Endothelial cell of hepatic sinusoid (primary cell): ENCODE results near the gene FRAT2.
"Not testable (repeated sequence)": the region's sequence is repeated elsewhere in the genome, so short reads cannot be mapped to it uniquely, and the experiment has no call there.

Experiments used
- in situ Hi-C: cut with HindIII; loops from 2 replicates; pipeline ENCODE4 v1.10.0; 2017; ENCODE audit warnings: low sequenced_read_pairs

The FRAT2 gene

DNA sequence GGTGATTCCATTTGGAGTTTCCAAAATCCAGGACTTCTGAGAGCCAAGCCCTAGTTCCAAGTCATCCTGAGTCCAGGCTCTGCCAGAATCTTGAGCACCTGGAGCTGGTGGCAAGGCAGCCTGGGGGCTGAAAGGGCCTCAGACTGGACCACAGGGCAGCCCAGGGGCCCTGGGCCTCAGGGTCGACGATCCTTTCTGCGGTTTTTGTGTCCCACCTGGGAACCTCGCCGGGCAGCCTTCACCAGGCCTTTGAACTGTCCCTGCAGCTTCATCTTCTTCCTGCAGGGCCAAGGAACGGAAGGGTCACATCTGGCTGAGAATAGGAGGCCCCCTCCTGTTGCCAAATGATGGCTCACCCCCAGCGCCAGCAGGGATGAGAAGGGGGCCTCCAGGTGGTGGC is 22.4 kb upstream of the FRAT2 start:
- in situ Hi-C loops: no loop called here

DNA sequence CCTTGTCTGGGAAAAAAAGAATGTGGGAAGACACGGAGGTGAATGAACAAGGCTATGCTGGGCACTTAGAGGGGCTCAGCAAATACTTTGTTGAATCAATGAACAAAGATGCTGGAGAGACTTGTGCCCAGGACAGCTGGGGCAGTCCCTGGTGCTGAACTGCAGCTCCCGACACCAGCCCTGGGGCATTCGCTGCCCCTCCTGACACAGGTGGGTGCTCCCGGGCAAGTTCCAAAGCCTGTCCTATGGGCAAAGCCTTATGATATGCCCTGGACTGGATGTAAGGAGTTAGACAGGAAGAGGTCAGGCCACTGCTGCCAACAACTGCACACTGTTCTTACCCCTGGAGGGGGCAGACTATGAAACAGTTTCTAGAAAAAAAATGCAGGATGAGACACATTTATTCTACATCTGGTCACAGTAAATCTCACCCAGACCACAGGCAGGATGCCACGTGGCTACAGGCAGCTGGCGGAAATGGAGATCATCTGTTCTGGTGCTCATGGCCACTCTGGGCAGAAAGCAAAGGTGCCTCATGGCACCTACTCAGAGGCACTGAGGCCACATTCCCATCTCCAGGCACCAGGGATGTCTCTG is 21.9 kb upstream of the FRAT2 start:
- in situ Hi-C loops: no loop called here

DNA sequence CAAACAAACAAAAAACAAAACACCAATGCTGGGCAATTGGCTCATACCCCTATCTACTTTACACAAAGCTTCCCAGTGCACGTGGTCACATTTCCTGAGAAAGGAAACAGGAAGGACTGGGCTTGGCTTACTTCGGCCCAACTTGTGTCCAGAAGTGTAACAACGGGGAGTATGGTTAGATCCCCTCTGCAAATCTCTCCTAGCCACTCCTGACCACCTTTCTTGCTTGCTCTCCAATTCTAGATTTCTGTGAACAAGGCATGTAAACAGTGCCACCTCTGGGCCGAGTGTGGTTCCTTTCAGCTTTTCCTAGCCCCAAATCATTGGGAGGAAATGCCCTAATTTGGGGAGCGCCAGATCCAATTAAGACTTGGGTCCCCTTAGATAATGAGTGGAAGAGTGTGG is 21.0 kb upstream of the FRAT2 start:
- in situ Hi-C loops: no loop called here

DNA sequence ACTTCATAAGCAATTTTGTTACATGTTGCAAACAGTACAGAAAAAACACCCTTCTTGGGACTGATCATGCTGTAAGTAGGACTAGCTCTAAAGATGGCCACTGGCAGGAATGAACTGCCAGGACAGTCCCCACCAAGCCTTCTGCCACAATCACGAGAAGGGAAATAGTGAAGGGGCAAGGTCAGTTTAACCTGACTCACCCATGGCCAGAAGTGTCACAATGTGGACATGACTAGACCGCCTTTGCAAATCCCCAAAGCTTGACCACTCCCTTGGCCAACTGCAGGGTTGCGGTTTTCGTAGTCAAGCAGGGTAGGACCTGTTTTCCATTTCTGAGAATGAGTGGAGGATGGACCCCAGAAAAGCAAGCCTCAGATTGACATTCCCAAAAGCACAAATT is 19.4 kb upstream of the FRAT2 start:
- in situ Hi-C loops: no loop called here

DNA sequence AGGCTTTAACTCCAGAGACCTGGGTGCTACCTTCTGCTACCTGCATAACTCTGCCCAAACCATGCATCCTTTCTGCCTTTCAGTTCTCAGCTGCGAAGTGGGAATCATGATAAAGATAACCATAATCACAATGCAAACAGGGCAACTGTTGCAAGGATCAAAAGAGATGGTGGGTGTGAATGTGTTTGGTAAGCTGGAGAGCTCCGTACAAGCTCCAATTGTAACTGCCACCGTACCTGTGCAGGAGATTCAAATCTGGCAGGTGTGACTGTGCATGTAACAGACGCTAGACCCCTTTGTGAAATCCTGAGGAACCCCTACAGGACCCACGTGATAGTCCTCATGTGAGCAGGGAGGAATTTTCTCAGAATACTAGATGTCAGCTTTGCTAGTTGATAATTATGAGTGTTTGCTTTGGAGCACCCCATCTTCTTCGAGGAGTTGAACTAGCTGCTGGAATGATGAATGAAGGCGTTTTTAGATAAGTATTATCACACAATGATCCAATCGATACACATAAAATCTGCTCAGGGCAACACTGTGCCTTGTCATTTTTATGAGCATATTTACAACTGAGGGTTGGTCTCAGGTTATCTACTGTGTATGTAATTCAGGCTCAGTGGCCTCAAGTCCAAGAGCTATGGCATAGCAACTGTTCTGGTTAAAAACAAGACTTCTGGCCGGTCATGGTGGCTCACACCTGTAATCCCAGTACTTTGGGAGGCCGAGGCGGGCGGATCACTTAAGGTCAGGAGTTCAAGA is 15.4 kb upstream of the FRAT2 start:
- in situ Hi-C loops: no loop called here

DNA sequence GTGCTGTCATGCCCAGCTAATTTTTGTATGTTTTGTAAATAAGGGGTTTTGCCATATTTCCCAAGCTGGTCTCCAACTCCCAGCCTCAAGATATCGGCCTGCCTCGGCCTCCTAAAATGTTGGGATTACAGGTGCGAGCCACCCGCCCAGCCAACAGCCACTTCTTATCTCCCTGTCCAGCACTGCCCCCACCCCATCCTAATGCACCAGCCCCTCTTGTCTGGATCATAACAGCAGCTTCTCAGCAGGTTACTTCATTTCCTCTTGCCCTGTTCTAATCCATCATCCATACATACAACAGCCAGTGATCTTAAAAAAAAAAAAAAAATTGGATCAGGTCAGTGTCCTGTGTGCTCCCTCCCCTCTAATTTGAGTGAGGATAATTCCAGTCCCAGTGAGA is 12.8 kb upstream of the FRAT2 start:
- in situ Hi-C loops: no loop called here

DNA sequence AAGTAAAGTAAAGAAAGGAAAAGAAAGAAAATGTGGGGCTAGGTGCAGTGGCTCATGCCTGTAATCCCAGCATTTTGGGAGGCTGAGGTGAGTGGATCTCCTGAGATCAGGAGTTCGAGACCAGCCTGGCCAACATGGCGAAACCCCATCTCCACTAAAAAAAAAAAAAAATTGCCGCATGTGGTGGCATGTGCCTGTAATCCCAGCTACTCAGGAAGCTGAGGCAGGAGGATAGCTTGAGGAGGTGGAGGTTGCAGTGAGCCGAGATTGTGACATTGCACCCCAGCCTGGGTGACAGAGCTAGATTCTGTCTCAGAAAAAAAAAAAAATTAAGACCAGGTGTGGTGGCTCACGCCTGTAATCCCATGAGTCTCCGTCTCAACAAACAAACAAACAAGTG is 9.1 kb upstream of the FRAT2 start:
- in situ Hi-C loops: not testable (repeated sequence)

DNA sequence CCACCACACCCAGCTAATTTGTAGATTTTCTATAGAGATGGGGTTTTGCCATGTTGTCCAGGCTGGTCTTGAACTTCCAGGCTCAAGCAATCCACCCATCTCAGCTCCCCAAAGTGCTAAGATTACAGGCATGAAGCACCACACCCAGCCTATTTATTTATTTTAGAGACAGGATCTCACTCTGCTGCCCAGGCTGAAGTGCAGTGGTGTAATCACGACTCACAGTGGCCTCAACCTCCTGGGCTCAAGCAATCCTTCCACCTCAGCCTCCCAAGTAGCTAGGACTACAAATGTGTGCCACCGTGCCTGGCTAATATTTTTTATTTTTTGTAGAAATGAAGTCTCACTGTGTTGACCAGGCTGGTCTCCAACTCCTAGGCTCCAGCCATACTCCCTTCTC is 6.9 kb upstream of the FRAT2 start:
- in situ Hi-C loops: no loop called here

DNA sequence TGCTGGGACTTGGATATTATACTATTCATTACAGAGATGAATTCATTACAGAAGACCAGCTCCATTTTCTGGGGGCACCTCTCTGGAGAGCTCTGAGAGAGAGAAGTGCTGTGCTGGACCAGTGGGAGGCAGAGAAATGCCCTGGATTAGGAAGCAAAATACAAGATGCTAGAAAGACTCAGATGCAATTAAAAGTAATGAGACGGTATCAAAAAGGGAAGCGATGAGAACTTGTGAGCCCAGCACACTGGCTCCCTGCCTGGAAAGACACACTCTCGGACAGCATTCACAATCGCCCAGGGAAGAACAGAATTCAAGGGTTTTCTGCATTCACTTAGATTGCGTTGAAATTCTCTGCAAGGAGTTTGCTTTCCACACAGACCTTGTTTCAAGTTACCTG is 3.5 kb upstream of the FRAT2 start:
- in situ Hi-C loops: no loop called here

DNA sequence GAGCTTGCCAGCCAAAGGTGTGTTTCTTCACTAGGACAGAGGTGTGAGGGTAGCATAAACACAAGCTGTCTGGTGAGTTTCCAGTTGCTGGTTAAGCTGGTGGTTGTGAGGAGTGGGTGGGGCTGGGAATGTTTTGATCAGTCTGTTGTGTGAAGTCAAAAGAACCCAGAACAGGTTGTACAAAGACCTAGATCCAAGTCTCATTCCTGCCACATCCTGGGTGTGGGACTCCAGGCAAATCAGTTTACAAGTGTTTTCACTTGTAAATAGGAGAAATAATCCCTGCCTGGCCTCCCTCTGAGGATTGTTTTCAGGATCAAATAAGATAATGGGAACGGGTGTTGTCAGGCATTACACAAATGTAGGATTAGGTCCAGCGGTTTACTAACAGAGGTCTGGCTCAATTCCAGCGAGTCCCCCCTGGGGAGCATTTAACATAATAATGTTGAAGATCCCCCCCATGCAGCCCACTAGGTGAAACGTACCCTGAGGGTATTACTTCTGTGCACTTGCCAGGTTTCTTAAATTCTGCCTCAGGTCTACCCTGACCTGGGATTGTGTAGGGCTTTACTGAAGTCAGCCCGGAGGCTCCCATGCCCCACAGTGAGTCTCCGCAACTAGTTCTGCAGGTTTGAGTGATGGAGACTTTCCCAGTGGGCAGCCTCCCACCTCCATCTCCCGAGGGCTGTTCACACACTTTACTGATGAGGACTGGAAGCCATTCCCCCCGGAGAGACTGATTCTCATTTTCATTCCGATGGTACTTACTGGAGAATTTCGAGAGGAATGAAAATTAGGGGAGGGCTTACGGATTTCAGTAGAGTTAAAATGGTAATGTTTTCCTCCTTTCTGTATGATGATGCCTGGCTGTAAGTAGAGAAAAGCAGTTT is 2.7 kb upstream of the FRAT2 start:
- in situ Hi-C loops: no loop called here

DNA sequence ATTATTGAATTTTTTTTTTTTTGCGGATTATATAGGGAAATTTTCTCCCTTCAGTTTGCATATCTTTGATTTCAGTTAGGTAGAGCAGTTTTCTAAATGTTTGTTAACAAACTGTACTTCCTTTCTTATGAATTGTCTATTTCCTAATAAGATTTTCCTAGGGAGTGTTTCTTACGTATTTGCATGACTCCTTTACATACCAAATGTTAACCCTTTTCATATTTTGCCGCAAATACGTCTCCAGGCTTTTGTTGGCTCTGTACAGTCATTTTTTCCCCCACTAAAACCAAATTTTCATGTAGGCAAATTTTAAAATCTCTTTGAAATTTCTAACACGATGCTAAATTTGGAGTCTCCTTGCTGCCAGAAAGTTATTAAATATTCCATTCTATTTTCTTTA is 1.9 kb upstream of the FRAT2 start:
- in situ Hi-C loops: no loop called here

DNA sequence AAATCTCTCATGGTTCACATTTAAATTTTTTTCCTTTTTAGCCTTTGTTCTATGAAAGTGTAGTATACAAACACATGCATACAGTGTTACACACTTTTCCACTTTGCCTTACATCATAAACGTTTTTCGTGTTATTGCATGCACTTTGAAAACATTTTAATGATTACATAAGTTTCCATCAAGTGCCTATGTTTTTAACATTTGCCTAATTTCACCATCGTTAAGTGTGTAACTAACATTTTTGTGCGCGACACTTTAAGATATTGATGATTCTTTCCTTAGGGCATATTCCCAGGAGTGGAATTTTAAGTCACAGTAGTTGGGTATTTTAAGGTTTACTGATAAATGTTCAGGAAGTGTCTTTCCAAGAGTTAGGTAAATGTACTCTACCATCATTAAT is 1.5 kb upstream of the FRAT2 start:
- in situ Hi-C loops: no loop called here

DNA sequence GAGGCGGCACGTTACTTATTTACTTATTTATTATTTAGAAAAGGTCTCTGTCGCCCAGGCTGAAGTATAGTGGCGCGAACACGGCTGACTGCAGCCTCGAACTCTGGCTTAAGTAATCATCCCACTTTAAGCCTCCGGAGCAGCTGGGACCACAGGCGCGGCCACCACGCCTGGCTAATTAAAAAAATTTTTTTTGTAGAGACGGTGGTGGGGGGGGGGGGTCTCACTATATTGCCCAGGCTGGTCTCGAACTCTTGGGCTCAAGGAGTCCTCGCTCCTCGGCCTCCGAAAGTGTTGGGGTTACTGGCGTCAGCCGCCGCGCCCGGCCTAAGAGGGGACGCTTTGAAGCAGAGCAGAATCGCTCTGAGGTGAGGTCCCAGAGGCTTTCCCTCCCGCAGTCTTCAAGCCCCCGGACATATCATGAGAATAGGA is 675 bp upstream of the FRAT2 start:
- in situ Hi-C loops: no loop called here

DNA sequence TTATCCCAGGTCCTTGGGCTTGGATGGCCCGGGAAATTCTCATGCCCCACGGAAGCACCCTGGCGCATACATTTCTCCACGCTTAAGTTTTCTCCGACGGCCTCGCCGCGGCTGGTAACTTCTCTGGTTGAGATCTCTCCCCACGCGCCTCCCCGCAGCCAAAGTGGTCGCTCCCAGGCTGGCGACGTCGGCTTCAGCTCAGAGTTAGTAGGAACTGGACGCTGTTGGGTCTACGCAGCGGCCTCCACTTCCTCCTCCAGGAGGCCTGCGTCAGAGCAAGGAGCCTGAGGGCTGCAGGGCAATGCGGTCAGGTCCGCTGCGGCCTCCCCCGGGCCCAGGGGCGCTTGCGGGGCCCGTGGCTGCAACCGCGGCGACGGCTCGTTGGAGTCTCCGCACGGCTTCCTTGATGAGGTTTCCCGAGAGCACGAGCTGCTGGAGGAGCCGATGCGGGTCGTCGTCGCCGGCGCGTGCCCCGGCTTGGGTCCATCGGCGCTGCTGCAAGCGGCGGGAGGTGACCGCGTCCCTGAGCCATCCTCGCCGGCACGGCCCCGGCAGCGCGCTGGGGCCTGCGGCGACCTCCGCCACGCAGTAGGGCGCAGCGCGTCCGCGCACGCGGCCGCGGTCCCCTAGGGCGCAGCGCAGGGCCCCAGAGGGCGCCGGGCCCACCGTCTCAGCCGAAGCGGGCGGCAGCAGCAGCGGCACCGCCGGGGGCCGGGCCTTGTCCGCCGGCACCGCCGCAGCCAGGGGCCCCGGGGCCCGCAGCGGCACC is 744 bp downstream of the FRAT2 start:
- in situ Hi-C loops: no loop called here

DNA sequence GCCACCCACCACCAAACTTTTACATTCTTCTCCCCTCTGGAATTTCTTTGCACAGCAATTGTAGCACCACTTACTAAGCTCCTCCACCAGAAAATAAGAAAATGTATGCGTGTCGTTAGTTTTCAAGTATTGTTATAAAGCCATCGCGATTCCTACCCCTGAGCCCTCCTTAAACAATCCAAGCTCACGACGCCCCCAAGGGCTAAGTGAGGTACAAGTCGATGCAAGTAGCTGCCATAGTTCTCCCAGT is 1.3 kb downstream of the FRAT2 start:
- in situ Hi-C loops: no loop called here

DNA sequence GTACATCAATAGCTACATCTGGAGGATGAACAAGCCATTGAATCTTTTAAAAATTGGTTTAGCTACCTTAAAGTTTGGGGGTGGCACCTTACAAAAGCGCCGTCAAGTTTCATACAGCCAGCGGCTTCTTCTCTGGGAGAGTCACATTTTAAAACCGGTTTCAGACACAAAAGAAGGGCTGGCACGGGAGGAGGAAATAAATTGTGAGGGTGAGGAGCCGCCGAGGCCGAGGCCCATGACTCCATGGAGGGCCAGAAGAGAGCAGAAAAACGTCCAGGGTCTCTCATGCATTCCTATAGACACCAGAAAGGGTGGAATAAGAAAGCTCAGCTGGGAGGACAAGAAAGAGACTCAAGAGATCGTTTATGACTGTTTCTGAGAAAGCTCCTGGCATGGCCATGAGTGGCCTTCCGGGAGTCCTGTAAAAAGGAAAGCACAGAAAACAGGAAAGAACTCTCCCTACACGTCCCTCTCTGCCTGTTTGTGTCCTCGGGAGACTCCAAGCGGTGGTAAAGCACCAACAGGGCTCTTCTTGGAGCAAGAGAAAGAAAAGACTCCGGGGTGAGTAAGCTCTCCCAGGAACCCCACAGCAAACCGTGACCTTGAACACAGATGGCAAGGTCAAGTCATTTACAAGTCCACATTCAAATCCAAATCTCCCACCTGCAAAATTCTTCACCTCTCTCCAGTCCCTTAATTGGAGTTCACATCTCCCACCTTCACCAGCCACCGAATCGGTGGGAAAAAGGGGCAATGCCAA is 1.8 kb downstream of the FRAT2 start:
- in situ Hi-C loops: no loop called here

DNA sequence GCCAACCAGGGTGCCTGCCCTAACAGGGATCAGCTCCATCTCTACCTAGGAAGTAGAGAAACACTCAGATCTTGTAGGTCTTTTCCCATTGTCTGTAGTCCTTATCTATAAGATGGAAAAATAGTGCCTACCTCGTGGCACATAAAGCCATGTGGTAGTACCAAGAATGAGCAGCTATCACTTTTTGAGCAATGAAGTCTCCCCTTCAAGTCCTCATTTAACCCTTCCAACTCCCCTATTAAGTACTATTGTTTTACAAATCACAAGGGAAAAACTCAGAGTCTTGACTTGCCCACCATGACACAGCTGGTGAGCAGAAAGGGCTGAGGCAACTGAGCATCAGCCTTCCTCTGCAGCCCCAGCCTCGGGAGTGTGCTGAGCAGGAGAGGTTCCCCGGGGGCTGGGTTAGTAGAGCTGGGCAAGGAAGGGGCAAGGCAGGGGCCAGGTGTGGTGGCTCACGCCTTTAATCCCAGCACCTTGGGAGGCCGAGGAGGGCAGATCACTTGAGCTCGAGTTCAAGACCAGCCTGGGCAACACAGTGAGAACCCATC is 3.3 kb downstream of the FRAT2 start:
- in situ Hi-C loops: no loop called here

DNA sequence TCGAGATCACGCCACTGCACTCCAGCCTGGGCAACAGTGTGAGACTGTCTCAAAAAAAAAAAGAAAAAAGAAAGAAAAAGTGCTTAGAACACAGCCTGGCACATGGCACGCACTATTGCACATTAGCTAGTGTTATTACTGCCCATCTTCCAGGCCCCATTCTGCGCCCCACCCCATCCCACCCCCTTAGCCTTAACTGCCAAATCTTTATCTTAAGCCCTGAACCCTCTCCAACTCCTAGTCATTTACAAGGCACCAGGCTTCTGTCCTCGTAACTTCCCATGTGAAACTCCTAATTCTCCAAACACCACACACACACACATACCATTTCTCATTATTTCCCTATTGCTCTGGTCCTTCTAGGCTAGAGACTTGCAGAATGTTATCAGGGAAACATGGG is 4.8 kb downstream of the FRAT2 start:
- in situ Hi-C loops: no loop called here

DNA sequence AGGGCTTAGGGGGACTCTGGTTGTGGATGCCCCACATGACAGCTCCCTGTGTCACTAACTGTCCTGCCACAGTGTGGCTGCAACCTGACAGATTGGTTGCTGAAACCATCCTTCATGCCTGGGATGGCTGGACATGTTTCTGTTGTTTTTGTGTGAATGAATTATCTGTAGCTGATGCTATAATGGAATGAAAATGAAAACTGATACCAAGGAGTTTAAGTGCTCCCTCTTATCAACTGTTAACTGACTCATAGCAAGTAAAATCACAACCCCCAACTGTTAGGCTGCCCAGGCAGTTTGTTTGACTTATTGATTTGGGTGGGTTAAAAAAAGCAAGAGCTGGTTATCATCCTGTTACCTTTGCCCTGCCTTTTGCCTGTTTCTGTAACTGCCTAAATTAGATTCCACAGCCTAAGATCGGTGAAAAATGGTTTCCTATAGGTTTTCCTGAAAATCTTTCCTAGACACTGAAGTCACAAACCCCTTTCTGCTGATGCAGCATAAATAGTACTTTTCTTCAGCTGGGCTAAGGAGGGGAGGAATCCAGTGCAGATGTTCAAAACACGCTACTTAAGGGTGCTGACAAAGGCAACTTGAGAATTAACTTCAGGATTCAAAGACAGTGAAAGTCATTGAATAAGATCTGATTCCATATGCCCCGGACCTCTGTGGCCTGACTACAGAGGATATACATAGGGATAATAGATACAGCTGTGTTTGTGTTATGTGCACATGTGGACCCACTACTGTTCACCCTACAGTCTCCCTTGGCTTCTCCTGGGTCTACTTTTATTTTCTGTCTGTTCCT is 5.7 kb downstream of the FRAT2 start:
- in situ Hi-C loops: no loop called here
